SW 1271 (cell line): ENCODE results near the gene TGFBR2.

Experiments
- DNase-seq, 2 experiments: peaks; one replicate each; lab custom pipeline; 2025; lab: John Stamatoyannopoulos, UW

Gene TGFBR2

DNA sequence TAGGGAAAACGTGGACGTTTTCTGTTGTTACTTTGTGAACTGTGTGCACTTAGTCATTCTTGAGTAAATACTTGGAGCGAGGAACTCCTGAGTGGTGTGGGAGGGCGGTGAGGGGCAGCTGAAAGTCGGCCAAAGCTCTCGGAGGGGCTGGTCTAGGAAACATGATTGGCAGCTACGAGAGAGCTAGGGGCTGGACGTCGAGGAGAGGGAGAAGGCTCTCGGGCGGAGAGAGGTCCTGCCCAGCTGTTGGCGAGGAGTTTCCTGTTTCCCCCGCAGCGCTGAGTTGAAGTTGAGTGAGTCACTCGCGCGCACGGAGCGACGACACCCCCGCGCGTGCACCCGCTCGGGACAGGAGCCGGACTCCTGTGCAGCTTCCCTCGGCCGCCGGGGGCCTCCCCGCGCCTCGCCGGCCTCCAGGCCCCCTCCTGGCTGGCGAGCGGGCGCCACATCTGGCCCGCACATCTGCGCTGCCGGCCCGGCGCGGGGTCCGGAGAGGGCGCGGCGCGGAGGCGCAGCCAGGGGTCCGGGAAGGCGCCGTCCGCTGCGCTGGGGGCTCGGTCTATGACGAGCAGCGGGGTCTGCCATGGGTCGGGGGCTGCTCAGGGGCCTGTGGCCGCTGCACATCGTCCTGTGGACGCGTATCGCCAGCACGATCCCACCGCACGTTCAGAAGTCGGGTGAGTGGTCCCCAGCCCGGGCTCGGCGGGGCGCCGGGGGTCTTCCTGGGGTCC lies at the start of gene TGFBR2:
TSS of gene TGFBR2 (plus strand) at position 301 of the 731 bp plus-strand sequence. CDS start at position 584, 283 bp downstream.
- DNase-seq, result peak; percentile 98 to 99

DNA sequence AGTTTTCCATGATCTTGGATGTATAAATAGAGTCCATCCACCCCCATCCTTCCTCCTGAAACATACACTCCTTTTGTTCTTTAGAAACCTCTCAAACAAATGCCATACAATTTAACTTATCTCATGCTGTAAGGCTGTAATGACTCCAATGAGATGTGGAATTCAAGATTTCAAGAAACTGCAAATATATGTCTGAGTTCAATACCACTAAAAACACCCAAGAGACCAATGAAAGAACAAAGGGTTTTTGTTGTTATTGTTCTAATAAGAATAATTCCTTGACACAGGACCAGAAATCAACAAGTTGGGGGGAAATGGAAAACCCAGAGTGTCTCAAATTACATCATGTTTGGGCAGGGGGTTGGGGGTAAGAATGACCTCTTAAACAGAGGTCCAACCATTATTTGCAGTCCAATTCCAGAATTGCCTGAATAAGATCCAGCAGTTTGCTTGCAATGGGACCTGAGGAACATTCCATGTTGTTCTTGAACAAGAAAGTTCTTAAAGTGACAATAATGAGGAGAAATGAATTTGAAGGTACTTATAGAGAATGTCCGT lies 48.6 kb upstream of the TGFBR2 start:
- no peak for DNase-seq

DNA sequence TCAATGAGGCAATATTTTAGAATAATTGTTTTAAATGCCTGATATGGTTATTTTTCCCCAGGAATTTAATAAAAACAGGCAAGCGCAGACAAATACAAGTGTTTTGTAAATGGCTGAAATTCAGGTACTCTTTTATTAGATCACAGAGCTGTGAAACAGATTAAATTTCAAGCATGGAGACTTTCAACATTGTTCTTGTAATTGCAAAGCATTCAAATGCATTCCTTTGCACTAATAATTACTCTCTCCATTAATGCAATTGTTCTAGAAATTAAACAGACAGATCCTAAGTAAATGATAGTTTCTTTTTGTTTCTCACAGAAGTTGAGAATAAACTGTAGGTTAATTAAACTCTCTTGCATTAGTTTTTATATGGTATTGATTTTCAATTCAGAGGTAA lies 42.4 kb upstream of the TGFBR2 start:
- no peak for DNase-seq

DNA sequence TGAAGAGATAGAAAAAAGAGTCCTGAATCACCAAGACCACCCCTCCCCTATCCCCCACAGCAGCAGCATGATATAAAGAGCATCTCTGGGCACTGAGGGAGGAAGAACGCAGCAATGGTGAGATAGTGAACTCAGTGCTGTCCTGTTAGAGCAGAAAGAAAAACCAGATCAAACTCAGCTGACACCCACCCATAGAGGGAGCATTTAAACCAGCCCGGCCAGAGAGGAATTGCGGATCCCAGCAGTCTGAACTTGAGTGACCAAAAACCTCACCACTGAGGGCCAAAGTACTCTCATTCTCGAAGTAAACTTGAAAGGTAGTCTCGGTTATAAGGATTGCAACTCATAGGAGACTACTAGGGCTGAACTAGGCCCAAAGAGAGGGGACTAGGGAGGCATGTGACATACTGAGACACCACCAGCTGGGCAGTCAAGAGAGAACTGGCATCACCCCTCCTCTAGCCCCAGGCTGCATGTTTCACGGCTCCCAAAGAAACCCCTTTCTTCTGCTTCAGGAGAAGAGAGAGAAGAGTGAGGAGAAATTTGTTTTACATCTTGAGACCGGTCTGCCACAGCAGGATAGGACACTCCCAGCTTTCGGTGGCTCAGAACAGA lies 39.2 kb upstream of the TGFBR2 start:
- DNase-seq, result no peak

DNA sequence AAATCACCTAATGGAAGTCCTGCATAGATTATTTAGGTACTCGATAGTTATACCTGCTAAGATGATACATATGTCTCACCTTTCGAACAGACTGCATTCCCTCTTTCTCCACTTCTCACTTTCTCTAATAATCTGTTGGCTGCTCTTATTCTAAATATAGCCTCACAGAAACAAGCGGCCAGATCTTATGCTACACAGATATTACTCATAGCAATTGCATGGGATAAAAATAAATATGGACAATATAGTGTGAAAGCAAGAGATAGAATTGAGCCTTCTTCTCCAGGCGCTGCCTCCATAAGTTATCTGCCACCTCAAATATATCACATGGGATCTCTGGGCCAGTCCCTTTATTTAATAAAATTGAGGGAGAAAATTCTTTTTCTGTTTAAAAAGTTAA lies 29.5 kb upstream of the TGFBR2 start:
- no peak for DNase-seq

DNA sequence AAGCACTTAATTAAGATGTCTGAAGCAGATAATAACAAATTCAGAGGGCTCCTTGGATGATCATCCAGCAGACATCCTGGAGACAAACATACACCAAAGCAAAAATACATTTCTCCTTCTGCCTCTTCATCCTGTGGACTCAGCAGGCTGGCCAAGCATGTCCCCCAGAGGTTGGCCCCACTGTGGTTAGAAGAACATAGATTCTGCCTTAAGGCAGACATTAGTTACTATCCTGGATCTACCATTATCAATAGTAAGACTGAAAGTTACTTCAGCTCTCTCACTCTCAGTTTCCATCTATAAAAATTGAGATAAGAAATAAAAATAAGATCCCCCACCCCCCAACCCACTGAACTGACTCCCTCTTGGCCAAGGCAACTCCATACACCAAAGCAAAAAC lies 28.6 kb upstream of the TGFBR2 start:
- no peak for DNase-seq

DNA sequence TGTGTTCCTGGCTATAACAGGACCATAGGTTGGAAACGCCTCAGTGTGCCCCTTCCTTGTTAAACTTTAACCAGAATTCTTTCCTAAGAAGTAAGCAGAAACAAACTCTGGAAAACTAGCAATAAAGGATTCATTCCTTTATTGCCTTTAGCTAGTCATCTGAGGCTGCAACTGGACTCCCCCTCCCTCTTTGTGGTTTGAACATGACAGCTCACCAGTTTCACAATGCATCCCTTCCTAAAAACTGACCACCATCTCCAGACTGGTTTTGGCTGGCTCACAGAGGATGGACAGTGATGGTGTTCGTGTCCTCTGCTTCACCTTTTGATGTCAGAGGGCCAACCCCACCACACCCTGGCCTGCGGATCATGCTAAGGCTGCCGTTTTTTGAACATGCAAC lies 27.9 kb upstream of the TGFBR2 start:
- no peak for DNase-seq

DNA sequence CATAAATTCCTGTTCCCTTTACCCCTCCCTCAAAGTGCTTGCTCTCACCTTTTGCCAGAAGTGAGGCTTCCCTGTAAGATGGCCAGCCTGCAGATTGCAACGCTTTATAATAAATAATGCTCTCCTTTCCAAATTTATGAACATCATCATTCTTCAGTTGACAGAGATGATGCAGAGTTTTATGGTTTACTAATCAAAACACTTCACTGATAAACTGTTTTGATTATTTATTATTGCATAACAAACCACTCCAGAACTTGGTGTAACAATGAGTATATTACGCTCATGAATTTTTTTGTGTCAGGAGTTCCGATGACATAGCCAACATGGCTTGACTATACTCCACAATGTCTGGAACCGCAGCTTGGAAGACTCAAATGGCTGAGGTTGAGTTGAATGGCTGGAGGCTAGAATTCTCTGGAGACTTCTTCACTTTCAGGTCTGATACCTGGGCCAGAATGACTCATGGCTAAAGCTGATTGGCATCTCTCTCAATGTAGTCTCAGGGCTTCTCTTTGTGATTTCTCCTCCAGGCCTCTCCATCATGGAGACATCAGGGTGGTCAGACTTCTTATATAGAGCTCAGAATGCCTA lies 27.3 kb upstream of the TGFBR2 start:
- DNase-seq, result no peak

DNA sequence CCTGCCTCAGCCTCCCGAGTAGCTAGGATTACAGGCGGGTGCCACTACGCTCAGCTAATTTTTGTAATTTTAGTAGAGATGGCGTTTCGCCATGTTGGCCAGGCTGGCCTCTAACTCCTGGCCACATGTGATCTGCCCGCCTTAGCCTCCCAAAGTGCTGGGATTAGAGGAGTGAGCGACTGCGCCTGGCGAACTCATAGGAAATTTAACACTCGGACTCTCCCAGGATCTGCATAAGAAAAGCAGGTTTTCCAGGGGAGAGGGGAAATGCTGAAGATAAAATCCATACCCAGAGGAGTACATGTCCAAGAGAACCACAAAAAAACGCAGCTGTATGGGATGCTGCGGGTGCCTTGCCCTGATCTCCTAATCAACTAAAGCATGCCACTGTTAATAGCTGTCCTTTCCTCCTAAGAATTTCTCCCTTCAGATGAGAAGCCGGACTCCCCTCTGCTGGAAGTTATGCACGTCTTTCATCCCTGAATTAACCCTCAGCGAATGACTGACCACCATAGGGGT lies 25.3 kb upstream of the TGFBR2 start:
- DNase-seq, result no peak

DNA sequence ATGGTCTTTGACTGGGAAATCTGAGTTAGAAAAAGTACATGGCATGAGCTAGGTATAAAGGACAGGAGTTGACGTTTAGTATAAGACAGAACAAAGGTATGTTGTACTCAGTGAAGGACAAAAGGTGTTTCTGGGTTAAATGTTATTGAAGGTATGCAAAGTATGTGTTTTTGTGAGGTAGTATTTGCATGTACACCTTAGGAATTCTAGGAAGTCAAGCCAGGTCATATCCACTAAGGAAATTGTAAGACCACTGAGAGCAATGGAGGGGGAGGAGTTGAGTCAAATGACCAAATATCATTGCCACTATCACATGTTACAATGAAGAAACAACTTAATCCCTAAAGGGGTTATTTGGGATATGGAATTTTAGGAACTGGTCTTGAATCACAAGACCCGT lies 24.4 kb upstream of the TGFBR2 start:
- no peak for DNase-seq

DNA sequence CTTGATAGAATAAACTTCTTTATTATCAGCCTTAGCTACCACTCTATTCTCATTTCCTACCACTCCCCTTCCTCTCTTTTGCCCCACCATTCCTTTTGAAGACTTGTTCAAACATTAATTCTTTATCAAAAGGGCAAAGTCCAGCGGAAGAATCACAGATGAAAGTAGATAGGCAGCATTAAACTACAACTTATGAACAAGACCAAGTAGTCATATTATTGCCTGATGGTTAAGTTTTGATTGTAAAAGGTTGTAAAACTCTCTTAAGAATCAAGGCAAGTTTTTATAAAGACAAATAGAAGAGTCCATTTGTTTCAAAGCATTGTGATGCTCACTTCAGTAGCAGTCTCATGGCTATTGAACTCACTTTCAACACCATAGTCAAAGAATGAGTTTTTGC lies 22.4 kb upstream of the TGFBR2 start:
- no peak for DNase-seq

DNA sequence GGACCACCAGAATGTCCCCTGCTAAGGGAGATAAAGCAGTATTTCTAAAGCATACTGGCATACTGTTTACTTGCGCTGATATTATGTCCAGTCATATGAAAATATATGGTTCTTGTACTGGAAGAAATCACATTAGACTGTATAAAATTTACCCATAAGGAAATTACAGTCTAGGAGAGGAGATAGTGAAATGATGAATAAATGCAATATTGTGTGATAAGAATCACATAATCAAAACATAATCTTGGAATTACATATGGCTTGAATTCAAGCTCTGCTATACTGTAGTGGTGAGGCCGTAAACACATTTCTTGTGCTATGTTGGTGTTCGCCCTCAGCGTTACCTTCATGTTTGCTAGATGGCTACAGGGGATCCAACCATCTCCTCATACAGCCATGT lies 20.7 kb upstream of the TGFBR2 start:
- DNase-seq, result no peak

DNA sequence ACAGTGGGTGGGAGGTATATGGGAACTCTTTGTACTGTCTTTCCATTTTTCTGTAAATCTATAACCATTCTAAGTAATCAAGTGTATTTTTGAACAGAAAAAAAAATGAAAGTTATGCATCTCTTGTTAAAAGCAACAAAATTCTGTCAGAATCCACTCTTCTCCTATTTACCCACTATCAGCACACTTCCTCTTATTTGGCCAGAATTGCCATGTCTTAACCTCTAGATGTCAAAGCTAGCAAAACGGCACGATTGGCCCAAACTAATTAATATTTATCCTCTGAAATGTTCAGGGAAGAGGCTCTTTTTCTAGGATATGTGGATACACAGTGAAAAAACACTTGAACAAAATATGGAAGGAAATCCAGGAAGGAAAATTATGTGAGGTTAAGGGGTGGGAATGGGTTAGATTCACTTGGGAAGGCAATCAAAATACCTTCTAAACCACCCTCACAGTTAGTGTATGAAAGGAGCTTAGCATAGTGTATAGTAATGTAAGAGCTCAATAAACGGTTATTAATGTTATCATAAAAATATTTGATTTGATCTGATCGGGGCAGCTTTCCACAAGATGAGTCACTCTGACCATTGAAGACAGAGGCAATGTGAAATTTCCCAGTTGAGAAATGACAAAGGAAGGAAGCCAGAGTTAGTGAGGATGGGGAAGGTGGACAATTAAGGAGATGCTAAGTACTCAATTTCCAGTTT lies 20.1 kb upstream of the TGFBR2 start:
- DNase-seq, result no peak

DNA sequence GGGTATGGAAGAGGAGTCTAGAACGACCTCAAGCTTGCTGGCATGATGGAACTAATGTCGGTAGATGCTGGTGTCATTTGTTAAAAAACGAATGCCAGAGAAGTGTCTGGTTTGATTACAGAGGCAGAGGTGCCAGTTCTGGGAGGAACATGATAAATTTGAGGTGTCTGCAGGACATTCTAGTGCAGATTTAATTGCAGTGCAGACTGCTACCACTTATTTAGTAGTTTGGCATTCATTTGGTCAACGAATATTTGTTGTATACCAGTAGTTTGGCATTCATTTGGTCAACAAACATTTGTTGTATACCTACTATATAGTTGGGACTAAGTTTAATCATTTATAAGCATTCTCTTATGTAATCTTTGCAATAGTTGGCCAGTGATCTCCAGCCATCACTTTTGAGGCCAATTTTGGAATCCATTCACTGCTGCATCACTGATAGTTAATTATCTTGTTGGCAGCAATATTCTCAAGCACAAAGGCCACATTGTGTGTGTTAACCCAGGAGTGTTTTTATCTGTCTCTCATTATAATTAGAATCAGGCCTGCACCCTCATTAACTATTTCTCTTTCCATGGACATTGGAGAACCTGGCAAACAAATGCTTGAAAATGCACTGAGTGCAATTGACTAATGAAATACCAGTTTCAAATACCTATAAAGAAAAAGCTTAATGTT lies 19.5 kb upstream of the TGFBR2 start:
- DNase-seq, result no peak

DNA sequence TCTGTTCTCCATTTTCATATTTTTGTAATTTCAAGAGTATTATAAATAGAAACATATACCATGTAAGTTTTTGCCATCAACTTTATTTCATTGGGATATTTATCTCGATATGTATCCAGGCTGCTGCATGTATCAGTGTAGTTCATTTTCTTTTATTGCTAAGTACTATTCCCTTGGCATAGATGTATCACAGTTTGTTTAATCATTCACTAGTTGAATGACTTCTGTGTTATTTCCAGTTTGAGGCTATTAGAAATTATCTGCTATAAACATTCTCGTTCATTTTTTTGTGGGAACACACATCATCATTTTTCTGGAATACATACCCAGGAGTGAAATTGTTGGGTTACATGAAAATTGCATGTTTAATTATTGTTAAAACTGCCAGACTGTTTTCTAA lies 18.5 kb upstream of the TGFBR2 start:
- DNase-seq, result no peak

DNA sequence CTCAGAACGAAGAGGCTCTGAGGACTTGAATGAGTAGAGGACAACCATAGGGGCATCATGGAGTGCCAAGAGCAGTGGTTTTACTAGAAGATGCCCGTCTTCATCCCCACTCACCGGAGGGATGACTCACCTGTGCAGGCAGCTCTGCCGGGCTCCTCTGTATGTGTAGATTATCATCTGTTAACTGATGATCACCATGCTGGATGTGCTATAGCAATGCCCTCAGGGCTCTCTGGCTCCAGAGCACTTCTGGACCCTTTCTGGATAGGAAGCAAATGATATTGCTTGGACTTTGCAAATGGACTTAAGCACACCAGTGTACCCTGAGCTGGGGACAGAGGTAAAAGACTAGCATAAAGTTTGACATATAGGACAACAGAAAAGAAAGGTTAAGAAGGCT lies 10.2 kb upstream of the TGFBR2 start:
- no peak for DNase-seq

DNA sequence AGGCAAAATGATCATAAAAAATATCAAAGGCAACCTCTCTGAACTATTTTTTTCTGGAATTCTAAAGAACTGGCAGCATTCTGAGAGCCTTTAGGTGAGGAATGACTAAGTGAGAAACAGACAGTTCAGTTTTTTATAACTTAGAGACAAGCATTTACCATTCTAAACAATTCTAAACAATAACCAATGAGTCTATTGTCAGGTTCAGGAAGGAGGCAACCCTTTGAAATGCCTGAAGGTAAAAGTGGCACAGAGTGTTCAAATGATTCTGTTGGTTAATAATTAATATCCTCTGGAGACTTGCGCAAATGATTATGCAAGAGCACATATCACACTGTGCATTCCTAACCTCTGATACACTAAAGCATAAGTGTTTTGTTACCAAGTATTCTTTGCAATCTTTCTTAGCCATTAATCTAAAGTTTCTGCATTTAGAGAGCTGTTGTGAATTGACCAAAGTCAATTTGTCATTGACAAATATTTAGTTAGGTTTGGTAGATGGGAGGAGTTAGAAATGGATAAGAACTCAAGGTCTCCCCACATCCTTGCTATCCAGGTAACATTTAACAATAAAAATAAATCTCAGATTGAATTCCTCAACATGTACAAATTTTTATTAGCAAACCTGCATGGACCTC lies 9.2 kb upstream of the TGFBR2 start:
- DNase-seq, result peak; percentile 65 to 95

DNA sequence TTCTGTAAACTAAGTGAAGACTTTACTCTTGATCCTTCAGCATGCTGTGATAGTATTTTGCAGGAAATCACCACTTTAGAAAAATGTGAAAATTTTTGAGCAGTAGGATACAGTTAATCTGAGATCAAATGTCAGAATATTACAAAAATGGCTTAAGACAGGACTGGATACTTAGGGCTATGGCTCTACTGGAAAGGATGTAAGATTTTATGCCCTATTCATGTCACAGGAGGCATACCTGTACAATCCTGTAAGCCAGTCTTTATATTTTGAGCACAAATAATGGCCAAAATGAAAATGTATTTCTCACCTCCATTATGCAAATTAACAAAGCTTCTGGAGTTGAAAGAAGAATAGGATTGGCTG lies 8.6 kb upstream of the TGFBR2 start:
- DNase-seq, result no peak

DNA sequence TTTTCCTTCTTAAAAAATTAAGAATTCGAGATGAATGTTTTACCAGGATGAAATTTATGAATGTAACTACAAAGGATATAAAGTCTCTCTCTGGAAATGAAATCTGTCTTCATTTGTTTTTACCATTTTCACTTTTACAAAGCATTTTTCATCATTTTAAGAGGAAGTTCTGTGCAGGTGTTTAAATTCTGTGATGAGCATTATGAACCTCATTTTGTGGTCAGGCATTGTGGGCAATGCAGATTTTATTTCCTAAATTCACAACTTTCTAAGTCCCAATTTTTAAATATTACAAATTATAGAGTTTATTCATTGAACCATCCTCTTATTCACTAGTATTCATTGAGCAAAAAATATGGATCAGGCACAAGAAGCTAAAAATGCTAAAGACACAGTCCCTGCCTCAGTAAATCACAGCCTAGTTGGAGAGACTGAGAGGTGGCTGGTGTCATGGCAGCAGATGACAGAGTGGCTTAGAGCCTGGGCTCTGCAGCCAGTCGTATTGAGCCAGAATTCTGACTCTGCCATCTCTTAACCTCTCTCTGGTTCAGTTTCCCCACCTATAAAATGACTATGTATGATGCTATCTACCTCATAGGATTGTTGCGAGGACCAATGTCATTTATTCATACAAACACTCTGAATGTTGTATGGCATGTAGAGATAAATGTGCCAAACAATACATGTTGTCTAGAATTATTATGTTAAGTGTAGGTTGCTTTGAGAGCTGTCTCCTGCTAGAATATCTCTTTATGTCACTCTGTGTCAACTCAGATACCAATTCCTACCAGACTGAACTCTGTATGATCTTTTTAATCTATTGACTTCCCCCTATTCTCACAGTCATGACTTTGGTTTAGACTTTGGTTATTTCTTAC lies 7.5 kb upstream of the TGFBR2 start:
- no peak for DNase-seq

DNA sequence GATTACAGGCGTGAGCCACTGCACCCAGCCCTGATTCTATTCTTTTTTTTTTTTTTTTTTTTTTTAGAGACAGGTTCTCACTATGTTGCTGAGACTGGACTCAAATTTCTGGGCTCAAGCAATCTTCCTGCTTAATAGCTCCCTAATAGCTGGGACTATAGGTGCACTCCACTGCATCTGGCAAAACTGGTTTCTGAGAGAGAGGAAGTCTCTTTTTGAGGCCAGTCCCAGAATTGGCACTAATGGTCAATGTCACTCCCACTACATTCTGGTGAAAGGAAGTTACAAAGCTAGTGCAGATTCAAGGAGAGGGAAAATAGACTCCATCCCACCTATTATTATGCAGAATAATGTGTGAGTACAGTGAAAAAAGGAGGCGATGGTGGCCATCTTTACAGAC lies 5.8 kb upstream of the TGFBR2 start:
- DNase-seq, result no peak
